Measurements from ENCODE around the gene ALDOC.

DNA sequence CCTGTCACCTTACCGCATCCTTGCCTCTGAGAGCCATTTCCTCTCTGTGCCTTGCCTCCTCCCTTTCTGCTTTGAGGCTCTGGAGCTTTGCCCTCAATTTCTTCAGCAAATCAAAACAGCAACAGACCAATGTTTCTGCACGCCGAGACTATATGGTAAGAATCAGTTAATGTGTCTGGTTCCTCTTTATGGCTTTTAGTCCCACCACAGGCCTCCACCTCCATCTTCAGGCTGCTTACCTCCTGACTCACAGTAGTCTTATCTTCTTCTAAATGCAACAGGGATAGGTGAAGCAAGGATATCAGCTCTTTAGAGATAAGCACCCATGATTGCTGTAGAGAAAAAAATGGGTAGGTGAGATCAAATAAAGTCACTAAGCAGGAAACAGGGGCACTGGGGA is 9.2 kb upstream of the ALDOC start:
- TF ChIP-seq, protein P1, sequence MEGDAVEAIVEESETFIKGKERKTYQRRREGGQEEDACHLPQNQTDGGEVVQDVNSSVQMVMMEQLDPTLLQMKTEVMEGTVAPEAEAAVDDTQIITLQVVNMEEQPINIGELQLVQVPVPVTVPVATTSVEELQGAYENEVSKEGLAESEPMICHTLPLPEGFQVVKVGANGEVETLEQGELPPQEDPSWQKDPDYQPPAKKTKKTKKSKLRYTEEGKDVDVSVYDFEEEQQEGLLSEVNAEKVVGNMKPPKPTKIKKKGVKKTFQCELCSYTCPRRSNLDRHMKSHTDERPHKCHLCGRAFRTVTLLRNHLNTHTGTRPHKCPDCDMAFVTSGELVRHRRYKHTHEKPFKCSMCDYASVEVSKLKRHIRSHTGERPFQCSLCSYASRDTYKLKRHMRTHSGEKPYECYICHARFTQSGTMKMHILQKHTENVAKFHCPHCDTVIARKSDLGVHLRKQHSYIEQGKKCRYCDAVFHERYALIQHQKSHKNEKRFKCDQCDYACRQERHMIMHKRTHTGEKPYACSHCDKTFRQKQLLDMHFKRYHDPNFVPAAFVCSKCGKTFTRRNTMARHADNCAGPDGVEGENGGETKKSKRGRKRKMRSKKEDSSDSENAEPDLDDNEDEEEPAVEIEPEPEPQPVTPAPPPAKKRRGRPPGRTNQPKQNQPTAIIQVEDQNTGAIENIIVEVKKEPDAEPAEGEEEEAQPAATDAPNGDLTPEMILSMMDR (IDR thresholded peaks at IDR 0.05; ENCODE audit: insufficient read depth, low read depth, low read length) = no peak
- TF ChIP-seq EZH2 (IDR thresholded peaks at IDR 0.05; ENCODE audit: insufficient read depth, low read length) = no peak

All from astrocyte (in vitro differentiated cells and primary cell).